WTC11 (cell line): ENCODE results near the gene CD46. TPM values are rescaled to one million over a fixed set of nuclear protein-coding genes. Genes with fewer than 3 reads are reported as not detected.

ENCODE experiments used
- total RNA-seq: library from RNA; stranded (reverse); gene quantifications from 3 replicates; pipeline ENCODE4 v1.2.3, GENCODE V29; 2021
- TF ChIP-seq, protein P1 (sequence below): sonication (generic); formaldehyde crosslinking; conservative IDR thresholded peaks from 2 replicates; pipeline ENCODE4 v1.8.1; 2022; ENCODE audit warnings: mild to moderate bottlenecking, missing genetic modification reagents

The CD46 gene
- total RNA-seq, 1 experiment from 2014 or later = 150 TPM

DNA sequence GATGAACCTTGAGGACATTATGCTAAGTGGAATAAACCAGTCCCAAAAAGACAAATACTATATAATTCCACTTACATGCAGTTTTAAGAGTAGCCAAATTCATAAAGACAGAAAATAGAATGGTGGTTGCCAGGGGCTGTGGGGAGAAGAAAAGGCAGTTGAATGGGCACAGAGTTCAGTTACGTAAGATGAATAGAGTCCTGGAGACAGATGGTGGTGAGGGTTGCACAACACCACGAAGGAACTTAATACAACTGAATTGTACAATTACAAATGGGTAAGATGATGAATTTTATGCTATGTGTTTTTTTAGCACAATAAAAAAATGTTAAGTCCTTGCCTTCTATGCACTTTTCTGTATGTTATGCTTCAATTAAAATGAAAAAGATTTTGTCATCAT lies 92.5 kb downstream of the CD46 start (continued):
- TF ChIP-seq, protein P1, sequence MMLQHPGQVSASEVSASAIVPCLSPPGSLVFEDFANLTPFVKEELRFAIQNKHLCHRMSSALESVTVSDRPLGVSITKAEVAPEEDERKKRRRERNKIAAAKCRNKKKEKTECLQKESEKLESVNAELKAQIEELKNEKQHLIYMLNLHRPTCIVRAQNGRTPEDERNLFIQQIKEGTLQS (CRISPR knock-in tag) = no peak

Other genes with a start within 250 kb of the CD46 start
- gene CR1L, start 106.9 kb upstream of the CD46 start, total RNA-seq = 12.5 to 16.5 TPM (median 13.7 TPM) in 3 replicates
- 0.18 to 0.35 TPM (median 0.27 TPM) in 3 replicates for gene CD34, start 159.1 kb downstream of the CD46 start, total RNA-seq